Measurements from ENCODE around the gene DEFB125. TPM values are rescaled to one million over a fixed set of nuclear protein-coding genes. Genes with fewer than 3 reads are reported as not detected.
"Not testable (repeated sequence)": the region's sequence is repeated elsewhere in the genome, so short reads cannot be mapped to it uniquely, and the experiment has no call there.

DEFB125 gene
- total RNA-seq = not detected

- Mint-ChIP-seq H3K27ac (no peak within 1 kb of the TSS), H3K27me3 (peaks cover 37% of the 10 kb centered on the region), H3K4me3 (no peak within 1 kb of the TSS), H3K36me3 (ENCODE audit: low read depth) (no peaks in the 10 kb centered on the region), H3K9me3 (no peaks in the 10 kb centered on the region), H3K4me1 (no peaks in the 10 kb centered on the region)
- ChIA-PET CTCF (no interaction called here), POLR2A (no interaction called here)
- DNase-seq = no peak
Measured at GRCh38 chr20:87401-87800, at the start of gene DEFB125. Gene DEFB125, plus strand, starts transcription at chr20:87672. Its CDS starts 38 bp downstream, at chr20:87710.

- Mint-ChIP-seq H3K4me3 (no peak overlapping the region), H3K4me1 (no peaks in the 10 kb centered on the region), H3K36me3 (ENCODE audit: low read depth) (no peaks in the 10 kb centered on the region), H3K9me3 (no peaks in the 10 kb centered on the region), H3K27ac (no peak overlapping the region), H3K27me3 (no peaks in the 10 kb centered on the region)
- ChIA-PET CTCF (no interaction called here), POLR2A (no interaction called here)
- DNase-seq = no peak
Measured at GRCh38 chr20:60035-60918, 27.2 kb upstream of the DEFB125 start.

GRCh38 chr20:61230-61629 lies 26.2 kb upstream of the DEFB125 start:
- H3K9me3 Mint-ChIP-seq = no peaks in the 10 kb centered on the region
- ChIA-PET POLR2A (no interaction called here), CTCF (no interaction called here)
- H3K27me3 Mint-ChIP-seq = no peaks in the 10 kb centered on the region
- no peaks in the 10 kb centered on the region for H3K36me3 Mint-ChIP-seq (ENCODE audit: low read depth)
- H3K4me1 Mint-ChIP-seq = no peaks in the 10 kb centered on the region
- DNase-seq = no peak
- no peak overlapping the region for H3K27ac Mint-ChIP-seq
- no peak overlapping the region for H3K4me3 Mint-ChIP-seq

GRCh38 chr20:61757-62156 lies 25.7 kb upstream of the DEFB125 start:
- Mint-ChIP-seq H3K4me1 (no peaks in the 10 kb centered on the region), H3K27me3 (no peaks in the 10 kb centered on the region), H3K36me3 (ENCODE audit: low read depth) (no peaks in the 10 kb centered on the region), H3K4me3 (no peak overlapping the region), H3K27ac (no peak overlapping the region), H3K9me3 (no peaks in the 10 kb centered on the region)
- CTCF ChIA-PET = no interaction called here
- DNase-seq = no peak
- POLR2A ChIA-PET = no interaction called here

GRCh38 chr20:62487-62886 lies 25.0 kb upstream of the DEFB125 start:
- Mint-ChIP-seq H3K27ac (no peak overlapping the region), H3K4me1 (no peaks in the 10 kb centered on the region), H3K27me3 (no peaks in the 10 kb centered on the region), H3K9me3 (no peaks in the 10 kb centered on the region), H3K4me3 (no peak overlapping the region), H3K36me3 (ENCODE audit: low read depth) (no peaks in the 10 kb centered on the region)
- DNase-seq = no peak
- ChIA-PET CTCF (no interaction called here), POLR2A (no interaction called here)

DNA sequence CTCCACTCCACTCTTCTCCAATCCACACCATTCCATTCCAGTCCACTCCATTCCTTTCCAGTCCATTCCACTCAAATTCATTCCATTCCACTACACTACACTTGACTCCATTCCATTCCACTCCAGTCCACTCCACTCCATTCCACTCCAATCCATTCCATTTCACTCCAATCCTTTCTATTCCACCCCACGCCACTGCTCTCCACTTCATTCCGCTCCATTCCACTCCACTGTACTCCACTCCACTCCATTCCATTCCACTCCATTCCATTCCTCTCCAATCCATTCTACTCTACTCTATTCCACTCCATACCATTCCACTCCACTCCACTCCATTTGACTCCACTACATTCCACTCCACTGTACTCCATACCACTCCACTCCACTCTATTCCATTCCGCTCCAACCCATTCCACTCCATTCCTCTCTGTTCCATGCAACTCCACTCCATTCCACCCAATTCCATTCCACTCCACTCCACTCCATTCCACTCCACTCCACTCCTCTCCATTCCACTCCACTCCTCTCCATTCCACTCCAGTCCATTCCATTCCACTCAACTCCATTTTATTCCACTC lies 23.4 kb upstream of the DEFB125 start:
- no peaks in the 10 kb centered on the region for H3K36me3 Mint-ChIP-seq (ENCODE audit: low read depth)
- H3K4me3 Mint-ChIP-seq = no peak overlapping the region
- CTCF ChIA-PET = no interaction called here
- no peaks in the 10 kb centered on the region for H3K9me3 Mint-ChIP-seq
- H3K4me1 Mint-ChIP-seq = no peaks in the 10 kb centered on the region
- POLR2A ChIA-PET = no interaction called here
- no peak overlapping the region for H3K27ac Mint-ChIP-seq
- H3K27me3 Mint-ChIP-seq = peaks cover 1% of the 10 kb centered on the region
- DNase-seq = no peak

DNA sequence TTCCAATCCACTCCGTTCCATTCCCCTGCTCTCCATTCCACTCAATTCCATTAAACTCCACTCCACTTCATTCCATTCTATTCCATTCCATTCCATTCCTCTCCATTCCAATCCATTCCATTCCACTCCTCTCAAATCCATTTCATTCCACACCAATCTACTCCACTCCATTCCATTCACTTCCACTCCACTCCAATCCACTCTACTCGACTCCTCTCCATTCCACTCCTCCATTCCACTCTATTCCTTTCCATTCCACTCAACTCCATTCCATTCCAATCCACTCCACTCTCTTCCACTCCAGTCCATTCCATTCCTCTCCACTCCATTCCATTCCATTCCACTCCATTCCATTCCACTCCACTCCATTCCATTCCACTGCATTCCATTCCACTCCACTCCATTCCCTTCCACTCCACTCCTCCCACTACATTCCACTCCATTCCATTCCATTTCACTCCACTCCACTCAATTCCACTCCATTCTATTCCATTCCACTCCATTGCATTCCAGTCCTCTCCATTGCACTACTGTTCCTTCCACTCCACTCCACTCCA lies 22.6 kb upstream of the DEFB125 start:
- no peaks in the 10 kb centered on the region for H3K36me3 Mint-ChIP-seq (ENCODE audit: low read depth)
- DNase-seq = no peak
- no peak overlapping the region for H3K4me3 Mint-ChIP-seq
- no peak overlapping the region for H3K27ac Mint-ChIP-seq
- H3K27me3 Mint-ChIP-seq = peaks cover 5% of the 10 kb centered on the region
- POLR2A ChIA-PET = no interaction called here
- H3K4me1 Mint-ChIP-seq = no peaks in the 10 kb centered on the region
- CTCF ChIA-PET = no interaction called here
- no peaks in the 10 kb centered on the region for H3K9me3 Mint-ChIP-seq

GRCh38 chr20:77231-77630 lies 10.2 kb upstream of the DEFB125 start:
- H3K36me3 Mint-ChIP-seq (ENCODE audit: low read depth) = no peaks in the 10 kb centered on the region
- ChIA-PET POLR2A (no interaction called here), CTCF (no interaction called here)
- no peaks in the 10 kb centered on the region for H3K4me1 Mint-ChIP-seq
- H3K27me3 Mint-ChIP-seq = peaks cover 27% of the 10 kb centered on the region
- no peak for DNase-seq
- H3K4me3 Mint-ChIP-seq = no peak overlapping the region
- no peaks in the 10 kb centered on the region for H3K9me3 Mint-ChIP-seq
- H3K27ac Mint-ChIP-seq = no peak overlapping the region

DNA sequence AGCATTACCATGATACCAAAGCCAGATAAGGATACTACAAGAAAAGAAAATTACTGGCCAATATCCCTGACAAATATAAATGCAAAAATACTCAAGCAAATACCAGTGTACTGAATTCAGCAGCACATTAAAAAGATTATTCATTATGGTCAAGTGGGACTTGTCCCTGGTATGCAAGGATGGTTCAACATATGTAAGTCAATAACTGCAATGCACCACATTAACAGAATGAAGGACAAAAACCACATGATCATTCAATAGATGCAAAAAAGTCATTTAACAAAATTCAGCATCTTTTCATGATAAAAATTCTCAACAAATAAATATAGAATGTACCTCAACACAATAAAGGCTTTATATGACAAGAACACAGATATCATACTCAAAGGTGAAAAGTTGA lies 9.1 kb upstream of the DEFB125 start:
- H3K4me1 Mint-ChIP-seq = no peaks in the 10 kb centered on the region
- DNase-seq = no peak
- H3K27me3 Mint-ChIP-seq = peaks cover 24% of the 10 kb centered on the region
- H3K4me3 Mint-ChIP-seq = no peak overlapping the region
- no peaks in the 10 kb centered on the region for H3K36me3 Mint-ChIP-seq (ENCODE audit: low read depth)
- no peaks in the 10 kb centered on the region for H3K9me3 Mint-ChIP-seq
- ChIA-PET POLR2A (no interaction called here), CTCF (no interaction called here)
- H3K27ac Mint-ChIP-seq = no peak overlapping the region

DNA sequence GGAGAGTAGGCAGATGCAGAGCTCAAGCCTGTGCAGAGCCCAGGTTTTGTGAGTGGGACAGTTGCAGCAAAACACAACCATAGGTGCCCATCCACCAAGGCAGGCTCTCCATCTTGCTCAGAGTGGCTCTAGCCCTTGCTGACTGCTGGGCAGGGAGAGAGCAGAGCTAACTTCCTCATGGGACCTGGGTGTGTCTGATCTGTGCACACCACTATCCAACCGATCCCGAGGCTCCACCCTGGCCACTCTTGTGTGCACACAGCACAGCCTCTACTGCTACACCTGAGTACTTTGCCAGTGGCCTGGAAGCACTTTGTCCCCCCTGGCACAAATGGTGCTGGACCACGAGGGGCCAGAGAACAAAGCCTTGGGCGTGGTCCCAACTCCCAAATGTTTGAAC lies 7.9 kb upstream of the DEFB125 start:
- ChIA-PET POLR2A (no interaction called here), CTCF (no interaction called here)
- Mint-ChIP-seq H3K27me3 (peaks cover 25% of the 10 kb centered on the region), H3K4me3 (no peak overlapping the region), H3K36me3 (ENCODE audit: low read depth) (no peaks in the 10 kb centered on the region), H3K9me3 (no peaks in the 10 kb centered on the region), H3K4me1 (no peaks in the 10 kb centered on the region), H3K27ac (no peak overlapping the region)
- DNase-seq = no peak

DNA sequence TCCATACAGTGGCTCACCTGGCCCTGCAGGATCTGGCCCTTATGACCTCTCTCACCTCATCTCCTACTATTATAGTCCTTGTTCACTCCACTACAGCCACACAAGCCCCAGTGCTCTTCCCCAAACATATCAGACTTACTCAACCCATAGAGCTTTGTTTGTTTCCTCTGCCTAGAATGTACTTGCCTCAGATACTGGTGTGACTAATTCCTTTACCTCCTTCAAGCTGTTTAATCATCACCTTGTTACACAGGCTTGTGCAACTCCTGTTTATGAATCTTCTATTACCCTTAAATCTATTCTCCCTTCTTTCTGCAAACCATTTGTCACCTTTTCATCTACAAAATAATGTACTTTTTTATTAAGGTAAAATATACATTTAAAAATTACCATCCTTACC lies 3.2 kb downstream of the DEFB125 start:
- Mint-ChIP-seq H3K36me3 (ENCODE audit: low read depth) (no peaks in the 10 kb centered on the region), H3K4me1 (no peaks in the 10 kb centered on the region), H3K27me3 (peaks cover 37% of the 10 kb centered on the region), H3K4me3 (no peak overlapping the region), H3K9me3 (peaks cover 3% of the 10 kb centered on the region), H3K27ac (no peak overlapping the region)
- ChIA-PET CTCF (no interaction called here), POLR2A (no interaction called here)
- DNase-seq = no peak

GRCh38 chr20:93641-94040 lies 6.2 kb downstream of the DEFB125 start:
- Mint-ChIP-seq H3K27ac (no peak overlapping the region), H3K27me3 (peaks cover 26% of the 10 kb centered on the region), H3K36me3 (ENCODE audit: low read depth) (no peaks in the 10 kb centered on the region), H3K9me3 (peaks cover 4% of the 10 kb centered on the region), H3K4me3 (no peak overlapping the region), H3K4me1 (no peaks in the 10 kb centered on the region)
- CTCF ChIA-PET = no interaction called here
- DNase-seq = no peak
- POLR2A ChIA-PET = no interaction called here

GRCh38 chr20:95215-95614 lies 7.7 kb downstream of the DEFB125 start:
- Mint-ChIP-seq H3K27me3 (peaks cover 28% of the 10 kb centered on the region), H3K36me3 (ENCODE audit: low read depth) (no peaks in the 10 kb centered on the region), H3K27ac (no peak overlapping the region), H3K4me3 (no peak overlapping the region), H3K4me1 (no peaks in the 10 kb centered on the region), H3K9me3 (peaks cover 4% of the 10 kb centered on the region)
- POLR2A ChIA-PET = no interaction called here
- CTCF ChIA-PET = no interaction called here
- DNase-seq = no peak

GRCh38 chr20:97691-98090 lies 10.2 kb downstream of the DEFB125 start:
- H3K9me3 Mint-ChIP-seq; H3K4me3 Mint-ChIP-seq; CTCF ChIA-PET; POLR2A ChIA-PET; H3K27ac Mint-ChIP-seq; H3K4me1 Mint-ChIP-seq; H3K36me3 Mint-ChIP-seq (ENCODE audit: low read depth); DNase-seq: not testable (repeated sequence)
- peaks cover 26% of the 10 kb centered on the region for H3K27me3 Mint-ChIP-seq

Measured in activated CD4-positive, alpha-beta memory T cell treated with anti-CD3 and anti-CD28 coated beads, Interleukin-2, amount 10 ng/mL, durations not matched to agents 7 days and 5 days (primary cell).